Vagina (tissue), 2 donors: Measurements from ENCODE around the gene GPR83.

Experiments used
- CTCF ChIP-seq, 3 experiments: fragments of 450-650 bp in 2 of 3; fragments of 200-600 bp in 1 of 3; sonication (generic) in 1 of 3; IDR thresholded peaks; one replicate each; pipeline ENCODE4 v1.5.1; 2017 to 2019; ENCODE audit warnings: antibody characterized with exemption in 3 of 3, mild to moderate bottlenecking in 2 of 3, moderate library complexity in 2 of 3
- POLR2A ChIP-seq, 2 donors: fragments of 450-650 bp; IDR thresholded peaks; one replicate each; pipeline ENCODE4 v1.6.1; 2017; ENCODE audit warnings: antibody characterized with exemption in 2 of 2, mild to moderate bottlenecking in 2 of 2, moderate library complexity in 2 of 2

- no peak for TF ChIP-seq CTCF (IDR thresholded peaks at IDR 0.05)
- TF ChIP-seq POLR2A (IDR thresholded peaks at IDR 0.05), result no peak
Measured at GRCh38 chr11:94418123-94418765, 17.0 kb upstream of the GPR83 start.
